ENCODE results near the gene GPR34. TPM values are rescaled to one million over a fixed set of nuclear protein-coding genes. Genes with fewer than 3 reads are reported as not detected.
A peak's percentile ranks its signal among the peaks of the same experiment; 100 is the strongest.

The GPR34 gene
- total and polyA plus RNA-seq, 2 of the 4 experiments (the other 2 are of a cell fraction) = not detected

- H3K4me3 ChIP-seq (ENCODE audit: insufficient read depth, low read depth, low read length) = no peak overlapping the region
- no peak overlapping the region for H2BK15ac ChIP-seq (ENCODE audit: low read depth, low read length)
- H3K23ac ChIP-seq (ENCODE audit: low read depth, low read length) = no peak overlapping the region
- H2BK5ac ChIP-seq (ENCODE audit: low read depth, low read length, poor library complexity, severe bottlenecking) = no peak overlapping the region
- no peak overlapping the region for H4K5ac ChIP-seq (ENCODE audit: low read depth, low read length)
- no peak overlapping the region for H2AK9ac ChIP-seq (replicated peaks; ENCODE audit: low read depth, low read length, poor library complexity)
- BruUV-seq (replicated peaks) = no TSS peak
- in situ Hi-C loops (cut with MboI; ENCODE audit: low sequenced_read_pairs) (no loop called here), intact Hi-C loops (cut with micrococcal nuclease) (no loop called here), dilution Hi-C loops (cut with HindIII; ENCODE audit: low sequenced_read_pairs, unreplicated experiment) (no loop called here)
- H4K20me1 ChIP-seq (ENCODE audit: insufficient read depth, low read length) = no peaks in the 10 kb centered on the region
- DNase-seq (peak; percentile 36), ATAC-seq (ENCODE audit: low read depth) (no peak)
- no peaks in the 10 kb centered on the region for H3K36me3 ChIP-seq (ENCODE audit: control insufficient read depth, insufficient read depth, low read length)
- H3K9me3 ChIP-seq (ENCODE audit: control insufficient read depth, insufficient read depth, low read length) = no peaks in the 10 kb centered on the region
- WGBS, 2 experiments (ENCODE audit: extremely low coverage in 2 of 2, insufficient read length in 1 of 2) = no CpG with 5 or more reads among the region's 1 CpG
- H3K9me1 ChIP-seq (ENCODE audit: insufficient read depth, low read length) = peaks cover 2% of the 10 kb centered on the region; the same call in 1 of the 2 replicates
- ChIA-PET CTCF (interaction anchor here (1.3 kb wide), 1 partner anchor 29 kb away, joined by 3 read pairs; no protein-coding TSS in a partner anchor), POLR2A (ENCODE audit: unreplicated experiment) (no interaction called here)
- H3K56ac ChIP-seq (ENCODE audit: extremely low read depth, insufficient read depth, low read length) = no peak overlapping the region
- no peak overlapping the region for H2AK5ac ChIP-seq (ENCODE audit: low read depth, low read length)
- H2BK20ac ChIP-seq (ENCODE audit: low read depth, low read length) = no peak overlapping the region
- H3K4me2 ChIP-seq (ENCODE audit: low read depth, low read length) = no peak overlapping the region
- TF ChIP-seq CEBPB (IDR thresholded peaks at IDR 0.05; ENCODE audit: low read depth, low read length) (peak; percentile 95), RAD21 (IDR thresholded peaks at IDR 0.05; ENCODE audit: low read length) (no peak), ELK1 (IDR thresholded peaks at IDR 0.05; ENCODE audit: borderline replicate concordance, low read depth, low read length) (no peak)
- peaks cover under 1% of the 10 kb centered on the region; the same call in 1 of the 2 replicates for H3K4me1 ChIP-seq (ENCODE audit: control insufficient read depth, insufficient read depth, low read length)
- H3K4ac ChIP-seq (ENCODE audit: low read depth, low read length) = no peak overlapping the region
- H2AFZ ChIP-seq (replicated peaks; ENCODE audit: low read length, poor library complexity) = no peak overlapping the region
- no peak overlapping the region for H3K18ac ChIP-seq (ENCODE audit: low read depth, low read length)
- no peak overlapping the region for H3K14ac ChIP-seq (replicated peaks; ENCODE audit: low read depth, low read length)
- no peak overlapping the region for H4K8ac ChIP-seq (ENCODE audit: low read depth in 2 of 2, low read length in 2 of 2)
- H3K27me3 ChIP-seq (ENCODE audit: control insufficient read depth, insufficient read depth, low read length) = no peaks in the 10 kb centered on the region
- H3K9ac ChIP-seq (ENCODE audit: low read depth, low read length) = no peak overlapping the region
- no peak overlapping the region for H2BK120ac ChIP-seq (ENCODE audit: low read depth, low read length)
- no peak overlapping the region for H3K27ac ChIP-seq (ENCODE audit: insufficient read depth, low read length)
- H3K79me1 ChIP-seq (ENCODE audit: low read depth in 1 of 2, low read length in 2 of 2) = no peaks in the 10 kb centered on the region
- no peak overlapping the region for H4K91ac ChIP-seq (ENCODE audit: insufficient read depth, low read depth, low read length)
Measured at GRCh38 chrX:41666251-41666650, 22.5 kb upstream of the GPR34 start.
